B cell (primary cell): ENCODE data around the gene MYH11. TPM values are rescaled to one million over a fixed set of nuclear protein-coding genes. Genes with fewer than 3 reads are reported as not detected.

ENCODE experiments used
- ATAC-seq: fragments of 200-7000 bp; cut with Tn5 transposase; one replicate; pipeline ENCODE4 v1.10.0; 2021; ENCODE audit warnings: low read depth, mild to moderate bottlenecking, moderate number of reproducible peaks, moderate library complexity
- CTCF ChIA-PET: fragments of 350-600 bp; sonication (Branson Sonifier 250); formaldehyde crosslinking; loops from one replicate; lab custom pipeline; 2021; ENCODE audit warnings: antibody characterized with exemption, inconsistent platforms; lab: Charles Lee
- POLR2A ChIA-PET: fragments of 350-600 bp; sonication (Branson Sonifier 250); formaldehyde crosslinking; loops from one replicate; lab custom pipeline; 2021; ENCODE audit warnings: antibody characterized with exemption; lab: Charles Lee
- DNase-seq: peaks from one replicate; pipeline ENCODE4 v3.0.0; 2013
- H2AFZ ChIP-seq: 2 replicates; pipeline ENCODE4 v1.6.1; 2012; ENCODE audit warnings: mild to moderate bottlenecking, low read depth, low read length; ENCODE audit not compliant: insufficient read depth, poor library complexity, severe bottlenecking
- H3K27ac ChIP-seq, 2 donors: 1 replicate in 1 of 2; 2 replicates in 1 of 2; pipeline ENCODE4 v1.5.1; 2012 to 2013; ENCODE audit warnings: low read length in 2 of 2, mild to moderate bottlenecking in 2 of 2, moderate library complexity in 1 of 2
- H3K27me3 ChIP-seq, 4 experiments: fragments of 200-600 bp in 1 of 4; sonication (generic) in 1 of 4; replicated peaks in 1 of 4; 1 replicate in 2 of 4; 2 replicates in 2 of 4; pipeline versions ENCODE4 v1.6.1 to v1.7.0; 2013 to 2016; ENCODE audit warnings: low read length in 3 of 4, mild to moderate bottlenecking in 2 of 4, mixed read lengths in 1 of 4, moderate library complexity in 1 of 4; ENCODE audit not compliant: insufficient read depth in 4 of 4, control insufficient read depth in 3 of 4; ENCODE audit errors: control extremely low read depth in 1 of 4
- H3K36me3 ChIP-seq, 2 experiments: replicated peaks in 1 of 2; 1 replicate in 1 of 2; 2 replicates in 1 of 2; pipeline versions ENCODE4 v1.6.1 to v1.7.1; 2013; ENCODE audit warnings: low read length in 1 of 2; ENCODE audit not compliant: insufficient read depth in 2 of 2, control insufficient read depth in 1 of 2; ENCODE audit errors: control extremely low read depth in 1 of 2, extremely low read depth in 1 of 2
- H3K4me1 ChIP-seq, 2 donors: fragments of 200-600 bp in 1 of 2; sonication (generic) in 1 of 2; 1 replicate in 1 of 2; 2 replicates in 1 of 2; pipeline versions ENCODE4 v1.5.1 to v1.6.1; 2013 to 2017; ENCODE audit warnings: low read length in 2 of 2; ENCODE audit not compliant: control insufficient read depth in 2 of 2, insufficient read depth in 2 of 2
- H3K4me2 ChIP-seq: replicated peaks from 2 replicates; pipeline ENCODE3; 2012; ENCODE audit warnings: mild to moderate bottlenecking, low read depth, low read length; ENCODE audit not compliant: poor library complexity, severe bottlenecking
- H3K4me3 ChIP-seq, 5 experiments: fragments of 200-600 bp in 1 of 5; sonication (generic) in 1 of 5; 1 replicate in 3 of 5; 2 replicates in 2 of 5; pipeline versions ENCODE4 v1.5.1 to v1.7.0; 2011 to 2016; ENCODE audit warnings: low read length in 4 of 5, mild to moderate bottlenecking in 4 of 5, low read depth in 2 of 5, control low read depth in 1 of 5, moderate library complexity in 1 of 5; ENCODE audit not compliant: insufficient read depth in 1 of 5; ENCODE audit errors: control extremely low read depth in 1 of 5, extremely low read depth in 1 of 5
- H3K79me2 ChIP-seq: fragments of 200-600 bp; sonication (generic); one replicate; pipeline ENCODE4 v1.6.0; 2016; ENCODE audit warnings: low read length; ENCODE audit not compliant: control insufficient read depth, insufficient read depth
- H3K9ac ChIP-seq: fragments of 200-600 bp; sonication (generic); 2 replicates; pipeline ENCODE4 v1.6.1; 2017; ENCODE audit warnings: mild to moderate bottlenecking, low read length, moderate library complexity
- H3K9me3 ChIP-seq, 3 donors: one replicate each; pipeline versions ENCODE4 v1.6.1 to v1.7.1; 2013; ENCODE audit warnings: low read length in 2 of 3; ENCODE audit not compliant: control insufficient read depth in 2 of 3, insufficient read depth in 1 of 3; ENCODE audit errors: control extremely low read depth in 1 of 3
- H4K20me1 ChIP-seq: 2 replicates; pipeline ENCODE4 v1.6.0; 2012; ENCODE audit warnings: mild to moderate bottlenecking, low read length; ENCODE audit not compliant: insufficient read depth, control insufficient read depth, poor library complexity, severe bottlenecking
- H3K27ac Mint-ChIP-seq: one replicate; pipeline ENCODE4 v1.8.0; 2021; ENCODE audit warnings: mixed read lengths
- H3K27me3 Mint-ChIP-seq: one replicate; pipeline ENCODE4 v1.8.0; 2021; ENCODE audit warnings: mixed read lengths
- H3K4me1 Mint-ChIP-seq: one replicate; pipeline ENCODE4 v1.8.0; 2021; ENCODE audit warnings: mixed read lengths
- H3K4me3 Mint-ChIP-seq: one replicate; pipeline ENCODE4 v1.8.0; 2021; ENCODE audit warnings: mixed read lengths
- H3K9me3 Mint-ChIP-seq: one replicate; pipeline ENCODE4 v1.8.0; 2022; ENCODE audit warnings: mixed read lengths; ENCODE audit not compliant: insufficient read depth
- CTCF ChIP-seq: fragments of 200-600 bp; IDR thresholded peaks from one replicate; pipeline ENCODE4 v1.8.0; 2022; ENCODE audit warnings: antibody characterized with exemption, mild to moderate bottlenecking
- EZH2 ChIP-seq: IDR thresholded peaks from 2 replicates; pipeline ENCODE4 v1.6.1; 2012; ENCODE audit warnings: borderline replicate concordance, low read depth, mild to moderate bottlenecking, moderate library complexity, low read length; ENCODE audit not compliant: insufficient read depth, poor library complexity, severe bottlenecking
- WGBS: methylation state at CpG from one replicate; pipeline ENCODE4 v1.1.5; 2013; ENCODE audit warnings: missing lambda C conversion rate; ENCODE audit not compliant: insufficient coverage; 5-methylcytosine and 5-hydroxymethylcytosine counted together
- intact Hi-C: fragments of 100-400 bp; cut with micrococcal nuclease; formaldehyde crosslinking; loops from one replicate; pipeline ENCODE4 v1.10.0; 2022
- polyA plus RNA-seq: library from polyadenylated mRNA; depleted of rRNA; stranded (reverse); fragments of >200 nt; gene quantifications from 2 replicates; pipeline ENCODE4 v1.2.3, GENCODE V29; 2012
- total RNA-seq, 2 donors: library from RNA; stranded (reverse); fragments of 120-200 nt in 1 of 2; gene quantifications; 1 replicate in 1 of 2; 2 replicates in 1 of 2; pipeline versions ENCODE4 v1.2.3 to v1.2.4, GENCODE V29; 2013 to 2022

Gene MYH11
- total and polyA plus RNA-seq, 2 donors (not counting 1 experiment from before 2014, with no cell fraction given): 0.05 to 0.16 TPM

GRCh38 chr16:15726715-15727114 lies 130.1 kb downstream of the MYH11 start:
- Mint-ChIP-seq H3K27me3 (no peaks in the 10 kb centered on the region), H3K4me3 (no peak overlapping the region), H3K4me1 (no peaks in the 10 kb centered on the region), H3K9me3 (no peaks in the 10 kb centered on the region), H3K27ac (no peak overlapping the region)
- no peaks in the 10 kb centered on the region for H3K27me3 ChIP-seq
- ChIA-PET CTCF (no interaction called here), POLR2A (no interaction called here)
- ATAC-seq: no peak
- H3K36me3 ChIP-seq: peaks cover 2 to 35% of the 10 kb centered on the region in 2 experiments
- intact Hi-C loops: no loop called here
- peaks cover 0 to 5% (median 0%) of the 10 kb centered on the region in 3 donors for H3K9me3 ChIP-seq
- DNase-seq: no peak
- no peaks in the 10 kb centered on the region for H3K4me1 ChIP-seq
- WGBS: 96% methylated on average over 11 of the region's 18 CpGs
- no peak overlapping the region for H3K9ac ChIP-seq
- no peak overlapping the region for H3K4me2 ChIP-seq
- TF ChIP-seq EZH2 (no peak), CTCF (no peak)
- H3K79me2 ChIP-seq: no peaks in the 10 kb centered on the region
- H3K4me3 ChIP-seq: no peak overlapping the region
- no peaks in the 10 kb centered on the region for H4K20me1 ChIP-seq
- H3K27ac ChIP-seq: no peak overlapping the region
- no peak overlapping the region for H2AFZ ChIP-seq

- no peak overlapping the region for H2AFZ ChIP-seq
- H3K4me3 Mint-ChIP-seq: no peak overlapping the region
Observed at GRCh38 chr16:15725641-15726240, 131.1 kb downstream of the MYH11 start.

More at GRCh38 chr16:15725641-15726240, 131.1 kb downstream of the MYH11 start:
- H3K4me3 ChIP-seq: no peak overlapping the region
- peaks cover 2 to 39% of the 10 kb centered on the region in 2 experiments for H3K36me3 ChIP-seq
- intact Hi-C loops: no loop called here
- H3K9me3 Mint-ChIP-seq: no peaks in the 10 kb centered on the region
- ChIA-PET CTCF (no interaction called here), POLR2A (no interaction called here)
- no peak overlapping the region for H3K27ac Mint-ChIP-seq
- TF ChIP-seq EZH2 (no peak), CTCF (no peak)
- no peaks in the 10 kb centered on the region for H3K79me2 ChIP-seq
- WGBS: 100% methylated on average over 2 of the region's 5 CpGs
- no peaks in the 10 kb centered on the region for H3K27me3 ChIP-seq
- no peak overlapping the region for H3K4me2 ChIP-seq
- H3K4me1 Mint-ChIP-seq: no peaks in the 10 kb centered on the region
- H4K20me1 ChIP-seq: no peaks in the 10 kb centered on the region
- H3K4me1 ChIP-seq: no peaks in the 10 kb centered on the region
- peaks cover 0 to 5% (median 0%) of the 10 kb centered on the region in 3 donors for H3K9me3 ChIP-seq
- ATAC-seq (no peak), DNase-seq (no peak)
- no peak overlapping the region for H3K27ac ChIP-seq
- no peaks in the 10 kb centered on the region for H3K27me3 Mint-ChIP-seq
- no peak overlapping the region for H3K9ac ChIP-seq
